COLO829 (cell line): Measurements from ENCODE around the gene B3GALT5.

Experiments
- DNase-seq: peaks from one replicate; pipeline ENCODE4 v3.0.0; 2012; ENCODE audit warnings: low spot score

The B3GALT5 gene

DNA sequence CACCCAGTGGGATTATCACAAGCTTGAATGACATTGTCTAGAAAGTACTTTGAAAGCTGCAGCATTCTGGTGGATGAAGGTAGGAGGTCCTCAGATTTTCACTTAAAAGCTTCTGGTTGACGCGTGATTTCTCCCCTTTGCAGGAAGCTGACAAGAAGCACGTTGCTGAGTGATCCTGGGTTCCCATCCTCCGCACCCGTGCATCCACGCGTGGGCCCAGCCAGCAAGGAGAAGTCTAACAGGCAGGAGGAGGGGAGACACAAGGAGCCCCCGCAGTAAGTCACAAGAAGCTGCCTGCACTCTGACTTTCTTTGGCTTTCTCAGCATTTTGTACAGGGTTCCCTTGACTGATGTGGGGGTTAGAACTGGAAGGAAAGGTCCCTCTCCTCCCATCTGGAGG is 7.8 kb upstream of the B3GALT5 start:
- DNase-seq: no peak

DNA sequence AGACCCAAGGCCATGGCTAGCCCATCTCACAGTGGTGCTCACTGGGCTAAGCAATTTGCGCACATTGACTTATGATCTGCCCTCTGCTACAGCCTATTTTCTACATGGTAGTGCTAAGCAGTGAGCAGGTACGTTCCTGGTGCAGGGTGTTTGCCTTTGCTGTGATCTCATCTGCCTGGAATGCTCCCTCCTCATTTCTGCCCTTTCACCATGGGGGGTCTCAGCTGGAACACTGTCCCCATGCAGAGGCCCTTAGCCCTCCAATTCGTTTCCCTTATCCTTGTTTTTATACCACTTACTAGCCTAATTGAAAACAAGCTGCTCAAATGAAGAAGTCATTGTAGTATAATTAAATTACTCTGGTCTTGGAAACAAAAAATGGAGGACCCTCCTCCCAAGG is 2.0 kb upstream of the B3GALT5 start:
- DNase-seq: no peak

DNA sequence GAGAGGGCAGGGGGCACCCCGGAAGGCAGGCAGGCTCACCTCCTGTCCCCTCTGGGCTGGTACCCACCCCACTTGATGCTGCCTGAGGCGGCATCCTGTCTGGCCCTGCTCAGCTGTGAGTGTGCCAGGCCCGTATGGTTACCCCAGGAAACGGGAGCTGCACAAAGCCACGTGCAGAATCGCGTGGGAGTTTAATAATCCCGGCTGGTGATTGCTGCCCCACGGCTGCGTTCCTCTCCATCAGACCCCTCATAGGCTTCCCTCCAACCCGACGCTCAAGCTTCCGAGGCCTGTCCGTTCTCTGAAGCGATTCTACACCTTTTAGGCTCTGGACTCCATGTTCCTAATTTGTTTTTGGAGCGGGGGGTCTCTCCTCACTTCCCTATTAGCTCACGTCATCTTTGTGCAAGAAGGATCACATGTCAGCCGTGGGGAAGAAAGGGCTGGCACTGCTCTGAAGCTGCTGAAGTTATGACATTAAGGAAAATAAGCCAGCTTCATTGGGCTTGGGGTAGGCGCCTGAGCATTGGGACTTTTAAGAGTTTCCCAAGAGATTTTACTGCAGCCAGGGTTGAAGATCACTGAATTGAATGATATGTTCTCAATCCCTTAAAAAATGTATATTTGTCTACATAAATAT is 1.1 kb upstream of the B3GALT5 start:
- DNase-seq: no peak

DNA sequence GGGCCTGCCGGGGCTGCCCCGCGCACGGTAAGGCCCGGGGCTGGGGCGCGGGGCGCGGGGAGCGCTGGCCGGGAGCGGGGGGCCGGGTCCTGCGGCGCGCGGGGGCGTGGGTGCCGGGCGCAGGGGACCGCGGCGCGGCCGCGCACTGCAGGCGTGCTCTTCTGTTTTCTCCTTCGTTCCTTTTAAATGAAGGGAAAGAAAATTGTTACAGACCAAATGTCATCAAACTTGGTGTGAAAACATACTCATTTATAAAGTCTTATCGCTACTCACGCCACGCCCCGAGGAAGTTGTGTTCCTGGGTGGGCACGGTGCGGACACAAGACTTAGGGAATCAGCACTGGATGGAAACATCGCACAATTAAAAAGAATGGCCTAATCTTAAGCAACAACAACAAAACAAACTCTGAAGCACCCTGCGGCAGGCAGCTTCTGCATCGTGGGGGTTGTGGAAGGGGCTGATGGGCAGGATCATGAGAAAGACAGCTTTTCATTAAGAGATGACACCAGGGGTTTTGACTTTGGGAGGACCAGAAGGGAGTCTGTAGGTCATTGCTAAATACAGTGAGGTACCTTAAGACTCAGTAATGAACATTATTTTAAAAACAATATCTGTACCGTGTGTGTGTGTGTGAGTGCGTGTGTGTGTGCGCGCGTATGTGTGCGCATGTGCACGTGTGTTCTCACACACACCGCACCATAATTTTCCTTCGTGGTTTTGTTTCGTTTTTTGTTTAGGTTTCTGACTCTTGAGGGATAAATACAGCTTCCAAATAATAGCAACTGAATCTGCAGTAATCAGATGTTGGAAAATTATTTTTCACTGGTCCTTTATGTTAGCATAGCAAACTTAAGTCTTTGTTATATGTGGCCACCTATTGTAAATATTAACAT is 548 bp downstream of the B3GALT5 start:
- no peak for DNase-seq

DNA sequence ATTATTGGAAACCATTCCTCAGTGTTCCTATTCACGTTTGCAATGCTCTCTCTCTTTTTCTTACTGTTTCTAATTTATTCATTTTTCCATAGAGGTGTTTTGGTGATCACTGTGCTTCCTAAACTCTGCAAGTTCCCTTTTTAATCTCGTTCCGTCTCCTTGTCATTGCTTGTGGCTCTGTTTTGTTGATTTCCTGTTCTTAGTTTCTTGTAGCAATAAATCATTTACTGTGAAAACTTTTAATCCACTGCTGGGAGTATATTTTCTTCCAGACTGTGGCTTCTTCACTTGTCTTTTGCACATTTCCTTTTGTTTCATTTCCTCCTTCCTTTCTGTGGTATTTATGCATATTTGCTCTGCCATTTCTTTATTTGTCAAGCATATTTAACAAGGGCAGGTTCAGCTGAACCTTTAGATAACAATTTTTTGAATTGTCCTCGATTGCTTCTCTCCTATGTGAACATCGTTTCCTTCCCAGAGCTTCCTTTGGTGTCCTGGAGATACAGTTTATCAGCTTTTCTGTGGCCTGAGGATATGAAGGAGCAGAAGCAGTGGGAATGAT is 3.6 kb downstream of the B3GALT5 start:
- no peak for DNase-seq

- DNase-seq: no peak
These were observed 8.1 kb downstream of the B3GALT5 start for GRCh38 chr21:39620856-39621255.

- DNase-seq: no peak
These were observed 12.6 kb downstream of the B3GALT5 start for GRCh38 chr21:39625211-39625895.

DNA sequence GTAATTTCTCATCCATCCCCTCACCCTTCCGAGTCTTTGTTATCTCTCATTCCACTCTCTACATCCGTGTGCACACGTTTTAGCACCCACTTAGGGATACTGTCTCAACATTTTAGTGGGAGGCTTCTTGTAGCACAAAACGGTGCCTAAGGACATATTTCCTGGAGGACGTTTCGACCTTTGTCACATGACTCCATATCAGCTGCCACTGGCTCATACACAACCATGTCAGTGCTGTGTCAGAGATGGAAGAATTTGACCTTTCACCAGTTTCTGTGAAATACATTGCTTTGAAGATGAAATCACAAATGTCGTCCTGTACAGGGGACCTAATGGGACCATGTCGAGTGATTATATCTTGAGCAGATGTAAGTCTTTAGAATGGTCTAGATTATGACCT is 15.6 kb downstream of the B3GALT5 start:
- no peak for DNase-seq

DNA sequence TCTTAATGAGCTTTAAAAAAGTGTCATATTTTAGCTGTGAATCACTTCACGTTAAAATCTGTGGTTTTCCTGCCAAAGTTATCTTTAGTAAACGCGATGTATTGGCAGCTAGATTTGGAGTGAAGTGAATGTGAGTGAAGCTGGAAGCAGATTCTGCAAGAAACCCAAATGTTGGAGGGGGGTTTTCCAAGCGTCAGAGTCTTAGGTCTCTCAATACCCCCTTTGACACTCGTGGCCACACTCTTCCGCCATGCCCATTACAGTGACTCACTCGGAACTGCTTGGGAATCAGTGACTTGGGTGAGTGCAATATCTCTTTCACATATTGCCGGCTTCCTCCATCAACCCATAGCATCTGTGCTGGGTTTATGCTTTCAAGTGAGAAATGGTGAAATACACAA is 17.5 kb downstream of the B3GALT5 start:
- no peak for DNase-seq

- no peak for DNase-seq
These were observed 18.1 kb downstream of the B3GALT5 start for GRCh38 chr21:39630827-39631226.

- no peak for DNase-seq
These were observed 19.3 kb downstream of the B3GALT5 start for GRCh38 chr21:39631842-39632562.

DNA sequence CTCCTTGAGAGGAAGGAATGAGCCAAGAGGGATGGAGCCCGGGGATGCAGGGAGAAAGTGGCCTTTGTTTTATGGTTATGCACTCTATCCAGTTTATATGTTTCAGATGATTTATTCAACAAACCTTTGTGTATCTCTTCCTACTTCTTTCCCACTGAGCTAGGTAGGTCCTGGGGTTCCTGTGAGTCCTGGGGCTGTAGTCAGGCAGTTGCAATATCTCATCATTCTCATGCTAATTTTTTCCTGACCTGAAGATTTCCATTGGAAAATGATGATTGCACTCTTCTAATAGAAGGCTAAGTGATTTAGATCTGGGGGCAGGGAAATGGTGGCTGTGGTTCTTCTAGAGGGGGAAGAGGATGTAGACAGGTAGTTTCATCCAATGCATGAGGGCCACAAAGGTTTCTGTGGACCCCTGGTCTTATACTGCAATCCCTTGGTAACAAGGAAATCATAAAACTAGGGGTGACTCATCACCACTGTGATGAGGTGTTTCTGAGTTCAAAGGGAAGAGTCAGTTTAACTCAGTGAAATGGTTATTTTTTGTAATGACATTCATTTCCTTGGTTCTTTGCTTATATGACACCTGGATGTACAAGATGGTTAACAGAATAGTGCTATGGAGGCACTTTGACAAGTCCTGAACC is 20.2 kb downstream of the B3GALT5 start:
- DNase-seq: no peak

GRCh38 chr21:39633770-39634181 is 21.0 kb downstream of the B3GALT5 start:
- peak; percentile 41 for DNase-seq

GRCh38 chr21:39634507-39634906 is 21.8 kb downstream of the B3GALT5 start:
- DNase-seq: no peak

GRCh38 chr21:39637197-39637970 is 24.6 kb downstream of the B3GALT5 start:
- DNase-seq: no peak

DNA sequence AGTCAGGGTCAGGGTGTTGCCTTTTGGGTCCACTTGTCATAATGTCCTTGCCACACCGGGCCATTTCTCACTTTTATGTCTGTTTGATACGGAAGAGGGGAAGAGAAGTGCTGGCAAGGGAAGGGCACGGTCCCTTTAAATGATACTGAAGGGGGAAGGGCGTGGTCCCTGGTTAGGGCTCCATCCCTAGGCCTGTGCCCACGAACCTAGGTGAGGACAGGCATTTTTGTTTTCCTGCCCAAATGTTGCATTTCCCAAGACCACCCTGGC is 25.2 kb downstream of the B3GALT5 start:
- DNase-seq: no peak

- DNase-seq: no peak
These were observed 25.5 kb downstream of the B3GALT5 start for GRCh38 chr21:39638281-39638680.

DNA sequence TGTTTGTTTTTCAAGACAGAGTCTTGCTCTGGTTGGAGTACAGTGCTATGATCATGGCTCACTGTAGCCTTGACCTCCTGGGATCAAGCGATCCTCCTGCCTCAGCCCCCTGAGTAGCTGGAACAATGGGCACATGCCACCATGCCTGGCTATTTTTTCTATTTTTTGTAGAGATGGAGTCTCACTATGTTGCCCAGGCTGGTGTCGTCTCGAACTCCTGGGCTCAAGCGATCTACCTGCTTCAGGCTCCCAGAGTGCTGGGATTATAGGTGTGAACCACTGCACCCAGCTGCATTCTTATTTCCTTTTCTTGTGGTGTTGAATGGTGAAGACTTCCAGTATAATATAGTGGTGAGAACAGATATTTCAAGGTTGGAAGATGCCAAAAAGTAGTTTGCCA is 28.0 kb downstream of the B3GALT5 start:
- DNase-seq: no peak

DNA sequence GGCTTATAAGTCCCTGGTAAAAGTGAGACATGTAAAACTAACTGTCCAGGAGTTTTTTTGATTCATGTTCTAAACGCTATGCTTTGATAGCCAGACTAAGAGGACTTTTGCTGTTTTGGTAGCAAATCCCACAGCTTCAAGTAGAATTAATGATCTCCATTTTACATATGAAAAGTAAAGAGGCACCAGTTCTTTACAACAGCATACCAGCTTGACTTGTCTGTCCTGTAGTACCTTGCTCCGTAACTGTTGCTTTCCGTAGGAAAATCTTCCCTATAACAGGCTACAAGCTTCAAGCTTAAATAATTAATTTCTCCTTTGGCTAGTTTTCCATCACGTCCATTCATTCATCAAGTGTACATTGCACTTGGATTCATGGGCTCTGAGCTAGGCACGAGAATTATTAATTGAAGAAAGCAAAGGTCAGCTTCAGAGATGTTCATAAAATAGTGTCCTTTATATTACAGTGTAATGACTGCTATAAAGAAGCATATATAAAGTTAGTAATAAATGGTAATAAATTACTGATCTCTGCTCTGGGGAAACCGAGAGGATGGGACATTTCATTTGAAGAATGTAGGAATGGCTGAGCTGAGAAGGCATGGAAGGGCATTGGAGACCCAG is 29.2 kb downstream of the B3GALT5 start:
- DNase-seq: no peak

DNA sequence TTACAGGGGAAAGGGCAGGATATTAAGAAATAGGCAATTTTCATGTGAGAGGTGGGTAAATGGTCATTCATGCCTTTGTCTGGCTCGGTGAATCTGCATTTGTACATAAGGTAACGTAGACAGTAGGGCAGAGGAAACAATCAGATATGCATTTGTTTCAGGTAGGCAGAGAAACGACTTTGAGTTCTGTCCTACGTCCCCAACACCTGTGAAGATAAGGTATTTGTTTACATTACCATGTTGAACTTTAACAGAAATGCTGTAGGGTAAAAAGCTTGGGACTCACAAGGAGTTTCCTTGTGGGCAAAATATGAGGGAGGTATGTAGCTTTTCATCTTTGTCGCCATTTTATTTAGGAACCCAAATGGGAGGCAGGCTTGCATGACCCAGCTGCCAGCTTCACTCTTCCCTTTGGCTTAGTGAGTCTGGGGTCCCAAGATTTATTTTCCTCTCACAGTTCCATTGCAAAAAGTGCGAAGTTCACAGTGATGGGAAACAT is 31.4 kb downstream of the B3GALT5 start:
- DNase-seq: no peak
